ENCODE measurements around the gene ARHGEF25. TPM values are rescaled to one million over a fixed set of nuclear protein-coding genes. Genes with fewer than 3 reads are reported as not detected.

The ARHGEF25 gene
- total and polyA plus RNA-seq, 2 of the 4 experiments (the other 2 are of a cell fraction): 6.3 to 17.9 TPM

DNA sequence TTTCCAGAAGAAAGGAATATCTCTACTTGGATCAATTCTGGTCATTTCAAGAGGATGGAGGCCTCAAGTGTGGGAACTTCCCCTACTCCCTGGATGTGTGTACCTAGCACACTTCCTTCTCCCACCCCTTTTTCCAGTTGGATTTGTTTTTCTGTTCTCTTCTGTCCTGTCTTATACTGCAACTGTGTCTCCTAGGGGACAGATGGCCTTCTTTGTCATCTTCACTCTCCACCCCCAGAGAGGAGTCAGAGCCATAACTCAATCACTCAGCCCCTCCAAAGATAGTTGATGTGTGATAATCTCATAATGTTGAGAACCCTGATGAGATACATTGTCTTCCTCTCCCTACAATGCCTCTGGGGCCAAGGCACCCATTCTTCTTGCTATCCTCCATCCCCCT lies 8.7 kb upstream of the ARHGEF25 start:
- H2BK120ac ChIP-seq (ENCODE audit: low read depth, low read length): no peak overlapping the region
- ChIA-PET CTCF (no interaction called here), POLR2A (ENCODE audit: unreplicated experiment) (no interaction called here)
- DNase-seq (no peak), ATAC-seq (ENCODE audit: low read depth) (no peak)
- peaks cover 16% of the 10 kb centered on the region for H3K36me3 ChIP-seq (ENCODE audit: control insufficient read depth, insufficient read depth, low read length)
- H3K9me3 ChIP-seq (ENCODE audit: control insufficient read depth, insufficient read depth, low read length): no peaks in the 10 kb centered on the region
- dilution Hi-C loops (cut with HindIII; ENCODE audit: low sequenced_read_pairs, unreplicated experiment): no loop called here
- in situ Hi-C loops (cut with MboI; ENCODE audit: low sequenced_read_pairs): no loop called here
- peaks cover 10% of the 10 kb centered on the region; the same call in 1 of the 2 replicates for H3K9me1 ChIP-seq (ENCODE audit: insufficient read depth, low read length)
- peaks cover 9 to 19% of the 10 kb centered on the region in 2 experiments for H3K79me1 ChIP-seq (ENCODE audit: low read depth in 1 of 2, low read length in 2 of 2)
- BruUV-seq (replicated peaks): no TSS peak
- H3K56ac ChIP-seq (ENCODE audit: extremely low read depth, insufficient read depth, low read length): no peak overlapping the region
- no peak overlapping the region for H4K8ac ChIP-seq (ENCODE audit: low read depth in 2 of 2, low read length in 2 of 2)
- H3K27me3 ChIP-seq (ENCODE audit: control insufficient read depth, insufficient read depth, low read length): no peaks in the 10 kb centered on the region
- H3K27ac ChIP-seq (ENCODE audit: insufficient read depth, low read length): no peak overlapping the region
- no peaks in the 10 kb centered on the region for H4K20me1 ChIP-seq (ENCODE audit: insufficient read depth, low read length)
- TF ChIP-seq RFX5 (IDR thresholded peaks at IDR 0.05; ENCODE audit: low read depth, low read length): no peak
- TF ChIP-seq MAZ (IDR thresholded peaks at IDR 0.05; ENCODE audit: borderline replicate concordance, low read depth, low read length): no peak
- TF ChIP-seq, protein P1, sequence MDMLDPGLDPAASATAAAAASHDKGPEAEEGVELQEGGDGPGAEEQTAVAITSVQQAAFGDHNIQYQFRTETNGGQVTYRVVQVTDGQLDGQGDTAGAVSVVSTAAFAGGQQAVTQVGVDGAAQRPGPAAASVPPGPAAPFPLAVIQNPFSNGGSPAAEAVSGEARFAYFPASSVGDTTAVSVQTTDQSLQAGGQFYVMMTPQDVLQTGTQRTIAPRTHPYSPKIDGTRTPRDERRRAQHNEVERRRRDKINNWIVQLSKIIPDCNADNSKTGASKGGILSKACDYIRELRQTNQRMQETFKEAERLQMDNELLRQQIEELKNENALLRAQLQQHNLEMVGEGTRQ (IDR thresholded peaks at IDR 0.05; ENCODE audit: low read depth, low read length): no peak
- TF ChIP-seq RCOR1 (IDR thresholded peaks at IDR 0.05; ENCODE audit: insufficient replicate concordance, low read length): no peak
- no peak for TF ChIP-seq FOS (IDR thresholded peaks at IDR 0.05; ENCODE audit: low read depth, low read length)
- no peak for TF ChIP-seq POLR2A (IDR thresholded peaks at IDR 0.05; ENCODE audit: low read depth, low read length)
- H2AK9ac ChIP-seq (replicated peaks; ENCODE audit: low read depth, low read length, poor library complexity): no peak overlapping the region
- no peak overlapping the region for H3K18ac ChIP-seq (ENCODE audit: low read depth, low read length)
- no peak overlapping the region for H4K91ac ChIP-seq (ENCODE audit: insufficient read depth, low read depth, low read length)
- H3K4me3 ChIP-seq (ENCODE audit: insufficient read depth, low read depth, low read length): no peak overlapping the region
- H2AFZ ChIP-seq (replicated peaks; ENCODE audit: low read length, poor library complexity): no peak overlapping the region
- H3K4ac ChIP-seq (ENCODE audit: low read depth, low read length): no peak overlapping the region
- H2BK20ac ChIP-seq (ENCODE audit: low read depth, low read length): no peak overlapping the region
- H3K14ac ChIP-seq (replicated peaks; ENCODE audit: low read depth, low read length): no peak overlapping the region
- no peak overlapping the region for H2BK5ac ChIP-seq (ENCODE audit: low read depth, low read length, poor library complexity, severe bottlenecking)
- intact Hi-C loops (cut with micrococcal nuclease): no loop called here
- H2BK15ac ChIP-seq (ENCODE audit: low read depth, low read length): no peak overlapping the region
- H3K23ac ChIP-seq (ENCODE audit: low read depth, low read length): no peak overlapping the region
- H3K9ac ChIP-seq (ENCODE audit: low read depth, low read length): no peak overlapping the region
- no peak overlapping the region for H3K4me2 ChIP-seq (ENCODE audit: low read depth, low read length)
- H4K5ac ChIP-seq (ENCODE audit: low read depth, low read length): no peak overlapping the region
- H2AK5ac ChIP-seq (ENCODE audit: low read depth, low read length): no peak overlapping the region
- H3K4me1 ChIP-seq (ENCODE audit: control insufficient read depth, insufficient read depth, low read length): peaks cover 11% of the 10 kb centered on the region

All from IMR-90 (cell line).